Mesenchymal stem cell (in vitro differentiated cells and primary cell): ENCODE data around the gene CAPZB.

Experiments
- DNase-seq: peaks from one replicate; pipeline ENCODE4 v3.0.0-alpha.2; 2013
- H2AFZ ChIP-seq: one replicate; pipeline ENCODE4 v1.6.1; 2013; ENCODE audit warnings: low read depth, mild to moderate bottlenecking, control low read depth, inconsistent platforms, low read length, moderate library complexity
- H2AK5ac ChIP-seq: 2 replicates; pipeline ENCODE4 v1.6.1; 2013; ENCODE audit warnings: low read length, moderate library complexity, mild to moderate bottlenecking, inconsistent platforms; ENCODE audit not compliant: severe bottlenecking
- H2BK120ac ChIP-seq: one replicate; pipeline ENCODE4 v1.6.1; 2013; ENCODE audit warnings: low read depth, mild to moderate bottlenecking, inconsistent platforms, low read length, moderate library complexity
- H2BK12ac ChIP-seq, 2 experiments: one replicate each; pipeline ENCODE4 v1.6.1; 2013; ENCODE audit warnings: inconsistent platforms in 2 of 2, low read length in 2 of 2, mild to moderate bottlenecking in 2 of 2, moderate library complexity in 2 of 2, control low read depth in 1 of 2
- H2BK15ac ChIP-seq: one replicate; pipeline ENCODE4 v1.6.1; 2013; ENCODE audit warnings: mild to moderate bottlenecking, low read depth, inconsistent platforms; ENCODE audit not compliant: poor library complexity, severe bottlenecking
- H2BK5ac ChIP-seq: 2 replicates; pipeline ENCODE4 v1.6.1; 2013; ENCODE audit warnings: low read depth, mild to moderate bottlenecking, low read length, control low read depth, inconsistent platforms; ENCODE audit not compliant: poor library complexity, severe bottlenecking
- H3K14ac ChIP-seq, 2 experiments: one replicate each; pipeline ENCODE4 v1.6.1; 2013; ENCODE audit warnings: inconsistent platforms in 2 of 2, low read length in 2 of 2, control low read depth in 1 of 2, mild to moderate bottlenecking in 1 of 2, moderate library complexity in 1 of 2
- H3K18ac ChIP-seq, 2 experiments: one replicate each; pipeline ENCODE4 v1.6.1; 2013; ENCODE audit warnings: inconsistent platforms in 2 of 2, low read length in 2 of 2, control low read depth in 1 of 2, low read depth in 1 of 2, mild to moderate bottlenecking in 1 of 2
- H3K23ac ChIP-seq, 2 experiments: one replicate each; pipeline ENCODE4 v1.6.1; 2013; ENCODE audit warnings: inconsistent platforms in 2 of 2, low read length in 2 of 2, mild to moderate bottlenecking in 2 of 2, moderate library complexity in 2 of 2, control low read depth in 1 of 2
- H3K27ac ChIP-seq: 2 replicates; pipeline ENCODE4 v1.5.1; 2013; ENCODE audit warnings: mild to moderate bottlenecking, moderate library complexity, low read length, control low read depth, inconsistent platforms; ENCODE audit not compliant: poor library complexity, severe bottlenecking
- H3K27me3 ChIP-seq, 2 experiments: 2 replicates each; pipeline versions ENCODE4 v1.6.1 to v1.7.0; 2013; ENCODE audit warnings: low read length in 2 of 2, mild to moderate bottlenecking in 2 of 2, moderate library complexity in 2 of 2, control low read depth in 1 of 2, inconsistent platforms in 1 of 2; ENCODE audit not compliant: control insufficient read depth in 1 of 2, insufficient read depth in 1 of 2
- H3K36me3 ChIP-seq, 2 experiments: 2 replicates each; pipeline versions ENCODE4 v1.6.1 to v1.7.0; 2013; ENCODE audit warnings: low read length in 2 of 2, control low read depth in 1 of 2, inconsistent platforms in 1 of 2, low read depth in 1 of 2, mild to moderate bottlenecking in 1 of 2; ENCODE audit not compliant: insufficient read depth in 2 of 2, control insufficient read depth in 1 of 2
- H3K4ac ChIP-seq, 2 experiments: one replicate each; pipeline ENCODE4 v1.6.1; 2013; ENCODE audit warnings: inconsistent platforms in 2 of 2, low read length in 2 of 2, mild to moderate bottlenecking in 2 of 2, moderate library complexity in 2 of 2, control low read depth in 1 of 2, low read depth in 1 of 2
- H3K4me1 ChIP-seq: 2 replicates; pipeline ENCODE4 v1.6.1; 2013; ENCODE audit warnings: low read depth, low read length, control low read depth; ENCODE audit not compliant: control insufficient read depth, insufficient read depth
- H3K4me2 ChIP-seq: 2 replicates; pipeline ENCODE4 v1.6.1; 2013; ENCODE audit warnings: low read length, mild to moderate bottlenecking, inconsistent platforms; ENCODE audit not compliant: poor library complexity, severe bottlenecking
- H3K4me3 ChIP-seq, 2 experiments: 2 replicates each; pipeline versions ENCODE4 v1.5.1 to v1.7.0; 2013; ENCODE audit warnings: low read length in 2 of 2, mild to moderate bottlenecking in 2 of 2, control low read depth in 1 of 2, low read depth in 1 of 2; ENCODE audit not compliant: insufficient read depth in 1 of 2
- H3K79me1 ChIP-seq: replicated peaks from 2 replicates; pipeline ENCODE4 v1.6.1; 2013; ENCODE audit warnings: mild to moderate bottlenecking, control low read depth, low read length, inconsistent platforms; ENCODE audit not compliant: poor library complexity, severe bottlenecking
- H3K9ac ChIP-seq: 2 replicates; pipeline ENCODE4 v1.7.0; 2013; ENCODE audit warnings: mild to moderate bottlenecking, low read length, moderate library complexity
- H3K9me3 ChIP-seq: 2 replicates; pipeline ENCODE4 v1.7.0; 2013; ENCODE audit warnings: mild to moderate bottlenecking, low read length; ENCODE audit not compliant: control insufficient read depth
- H4K8ac ChIP-seq: one replicate; pipeline ENCODE4 v1.6.1; 2013; ENCODE audit warnings: inconsistent platforms, mild to moderate bottlenecking, low read length, moderate library complexity
- H4K91ac ChIP-seq: one replicate; pipeline ENCODE4 v1.6.1; 2013; ENCODE audit warnings: mild to moderate bottlenecking, low read length, inconsistent platforms
- WGBS: methylation state at CpG from one replicate; pipeline ENCODE4 v1.1.7; 2013; ENCODE audit warnings: mixed read lengths; 5-methylcytosine and 5-hydroxymethylcytosine counted together

CAPZB gene

DNA sequence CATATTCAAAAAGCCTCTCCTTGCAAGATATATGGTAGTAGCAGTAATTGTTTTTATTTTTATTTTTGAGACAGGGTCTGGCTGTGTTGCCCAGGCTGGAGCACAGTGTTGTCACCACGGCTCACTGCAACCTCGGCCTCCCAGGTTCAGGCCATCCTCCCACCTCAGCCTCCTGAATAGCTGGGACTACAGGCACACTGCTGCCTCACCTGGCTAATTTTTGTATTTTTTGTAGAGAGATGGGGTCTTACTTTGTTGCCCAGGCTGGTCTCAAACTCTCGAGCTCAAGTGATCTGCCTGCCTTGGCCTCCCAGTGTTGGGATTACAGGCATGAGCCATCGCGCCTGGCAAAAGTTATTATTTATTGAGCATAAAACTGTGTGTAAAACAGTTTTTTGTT is 134.8 kb downstream of the CAPZB start:
- H2BK5ac ChIP-seq: no peak overlapping the region
- H4K91ac ChIP-seq: no peak overlapping the region
- no peak overlapping the region for H3K23ac ChIP-seq

DNA sequence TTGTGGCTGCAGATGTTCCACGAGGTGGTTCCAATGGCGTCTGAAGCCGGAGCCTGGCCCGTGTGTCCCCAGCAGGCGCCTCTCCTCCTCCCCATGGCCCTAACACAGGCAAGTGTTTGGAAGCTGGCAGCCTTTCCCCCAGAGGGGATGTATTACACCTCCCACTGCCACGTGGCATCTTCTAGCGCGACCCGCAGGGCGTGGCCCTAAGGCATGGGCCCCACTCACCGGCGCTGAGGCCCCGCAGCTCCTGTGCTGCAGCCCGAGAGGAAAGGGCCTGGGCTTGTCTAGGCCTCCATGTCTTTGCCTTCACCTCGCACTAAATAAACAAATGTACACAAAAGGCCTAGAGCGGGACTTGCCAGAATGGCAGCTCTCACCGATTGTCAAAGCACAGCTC is 135.3 kb downstream of the CAPZB start:
- H3K9me3 ChIP-seq: no peaks in the 10 kb centered on the region
- no peak overlapping the region for H4K8ac ChIP-seq
- H2AFZ ChIP-seq: no peak overlapping the region
- H3K14ac ChIP-seq: no peak overlapping the region
- no peak overlapping the region for H3K18ac ChIP-seq
- no peak for DNase-seq
- H3K27me3 ChIP-seq: no peaks in the 10 kb centered on the region
- H3K9ac ChIP-seq: no peak overlapping the region
- H3K79me1 ChIP-seq: peaks cover 56% of the 10 kb centered on the region
- H4K91ac ChIP-seq: no peak overlapping the region
- H2BK120ac ChIP-seq: no peak overlapping the region
- 90% methylated on average over 17 of the region's 17 CpGs for WGBS
- H3K23ac ChIP-seq: no peak overlapping the region
- no peak overlapping the region for H3K27ac ChIP-seq
- peaks cover 27% of the 10 kb centered on the region for H3K4me1 ChIP-seq
- H2BK5ac ChIP-seq: no peak overlapping the region
- H2BK15ac ChIP-seq: no peak overlapping the region
- H2BK12ac ChIP-seq: no peak overlapping the region
- H2AK5ac ChIP-seq: no peak overlapping the region
- no peak overlapping the region for H3K4ac ChIP-seq
- H3K4me3 ChIP-seq: no peak overlapping the region
- H3K36me3 ChIP-seq: peaks cover 68 to 88% of the 10 kb centered on the region in 2 experiments
- H3K4me2 ChIP-seq: no peak overlapping the region

More for the DNA sequence above, 134.8 kb downstream of the CAPZB start:
- Histone ChIP-seq H3K4me1 (peaks cover 27% of the 10 kb centered on the region), H3K36me3 (peaks cover 64 to 87% of the 10 kb centered on the region in 2 experiments), H2BK15ac (no peak overlapping the region), H3K4me2 (no peak overlapping the region), H3K4ac (no peak overlapping the region), H3K9ac (no peak overlapping the region), H2AK5ac (no peak overlapping the region), H2BK12ac (no peak overlapping the region), H2AFZ (no peak overlapping the region), H4K8ac (no peak overlapping the region), H3K9me3 (no peaks in the 10 kb centered on the region), H3K18ac (no peak overlapping the region), H3K14ac (no peak overlapping the region), H3K79me1 (peaks cover 51% of the 10 kb centered on the region), H3K4me3 (no peak overlapping the region), H3K27ac (no peak overlapping the region), H3K27me3 (no peaks in the 10 kb centered on the region), H2BK120ac (no peak overlapping the region)
- no peak for DNase-seq
- WGBS: 95% methylated on average over 3 of the region's 5 CpGs

DNA sequence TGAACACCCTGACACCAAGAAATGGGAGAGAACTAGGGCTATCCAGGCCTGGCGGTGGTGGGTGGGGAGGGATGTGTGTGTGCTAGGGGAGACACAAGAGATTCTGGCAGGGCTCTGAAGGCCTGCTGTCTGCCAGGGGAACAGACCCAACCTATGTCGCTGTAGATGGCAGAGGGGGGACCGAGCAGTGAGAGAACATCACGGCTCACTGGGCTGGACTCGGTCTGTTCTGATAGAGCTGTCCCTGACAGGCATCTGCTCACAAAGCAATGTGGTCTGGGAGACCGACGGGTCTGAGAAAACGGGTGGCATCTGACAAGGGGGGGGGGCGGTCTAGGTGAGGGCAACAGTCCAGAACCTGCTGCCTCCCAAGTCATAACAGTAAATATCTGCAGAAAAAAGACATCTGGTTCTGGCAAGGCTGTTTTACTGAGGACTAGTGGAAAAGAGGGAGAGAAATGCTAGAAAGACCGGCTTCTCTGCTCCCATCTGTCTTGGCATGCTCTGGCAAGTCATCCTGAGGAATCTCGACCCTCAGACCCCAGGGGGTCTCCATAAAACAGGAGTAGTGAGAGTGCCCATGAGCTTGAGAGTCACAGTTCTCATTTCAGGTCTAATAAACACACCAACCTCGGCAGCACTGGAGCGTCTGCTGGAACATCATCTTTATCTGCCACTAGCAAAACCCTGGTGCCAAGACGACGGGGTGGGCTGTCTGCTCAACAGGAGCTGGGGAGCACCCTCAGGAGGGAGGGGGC is 136.7 kb downstream of the CAPZB start:
- Histone ChIP-seq H2AFZ (no peak overlapping the region), H2BK5ac (no peak overlapping the region), H2BK15ac (no peak overlapping the region), H4K91ac (no peak overlapping the region), H3K23ac (no peak overlapping the region), H3K79me1 (peaks cover 58% of the 10 kb centered on the region), H3K4me1 (peaks cover 17% of the 10 kb centered on the region), H3K9ac (no peak overlapping the region), H3K36me3 (peaks cover 76 to 88% of the 10 kb centered on the region in 2 experiments), H3K27ac (no peak overlapping the region), H2AK5ac (no peak overlapping the region), H2BK12ac (no peak overlapping the region), H4K8ac (no peak overlapping the region), H3K27me3 (no peaks in the 10 kb centered on the region), H3K18ac (no peak overlapping the region), H3K4ac (no peak overlapping the region), H3K4me2 (no peak overlapping the region), H2BK120ac (no peak overlapping the region), H3K9me3 (no peaks in the 10 kb centered on the region), H3K14ac (no peak overlapping the region), H3K4me3 (no peak overlapping the region)
- 96% methylated on average over 14 of the region's 15 CpGs for WGBS
- no peak for DNase-seq

DNA sequence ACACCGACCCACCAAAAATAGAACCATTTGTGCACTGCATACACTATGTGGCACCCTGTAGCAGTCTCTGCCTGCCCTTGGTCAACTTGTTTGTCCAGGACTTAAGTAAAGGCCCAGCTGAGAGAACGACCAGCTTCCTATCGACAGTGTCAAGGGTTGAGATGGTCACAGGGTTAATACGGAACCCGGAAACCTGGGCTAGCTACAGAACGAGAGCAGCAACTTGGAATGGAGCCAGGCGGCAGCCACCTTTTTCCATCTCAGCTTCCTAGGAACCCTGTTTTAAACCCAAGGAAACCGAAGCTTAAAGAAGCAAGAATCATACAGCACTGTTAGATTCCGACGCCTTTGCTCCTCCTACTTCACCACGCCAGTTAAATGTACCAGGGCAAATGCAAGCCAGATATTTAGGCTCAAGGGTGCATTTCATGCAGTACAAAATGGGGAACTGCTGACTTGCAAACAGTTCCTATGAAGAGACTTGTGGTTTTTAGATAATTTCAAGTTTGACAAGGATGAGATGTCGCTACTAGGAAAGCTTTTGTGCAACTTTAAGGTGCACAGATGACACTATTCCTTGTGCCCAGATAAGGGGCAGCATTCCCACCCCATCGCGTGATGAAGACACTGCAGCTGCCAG is 137.7 kb downstream of the CAPZB start:
- no peak overlapping the region for H2AK5ac ChIP-seq
- peaks cover 76 to 88% of the 10 kb centered on the region in 2 experiments for H3K36me3 ChIP-seq
- H3K4me1 ChIP-seq: peaks cover 7% of the 10 kb centered on the region
- H3K23ac ChIP-seq: no peak overlapping the region
- H4K91ac ChIP-seq: no peak overlapping the region
- no peak overlapping the region for H3K14ac ChIP-seq
- DNase-seq: no peak
- H3K4ac ChIP-seq: no peak overlapping the region
- H3K27me3 ChIP-seq: no peaks in the 10 kb centered on the region
- no peak overlapping the region for H2BK120ac ChIP-seq
- WGBS: 94% methylated on average over 14 of the region's 14 CpGs
- H2BK15ac ChIP-seq: no peak overlapping the region
- H3K4me2 ChIP-seq: no peak overlapping the region
- no peak overlapping the region for H3K4me3 ChIP-seq
- no peak overlapping the region for H3K18ac ChIP-seq
- no peaks in the 10 kb centered on the region for H3K9me3 ChIP-seq
- no peak overlapping the region for H2BK5ac ChIP-seq
- H3K27ac ChIP-seq: no peak overlapping the region
- no peak overlapping the region for H2BK12ac ChIP-seq
- no peak overlapping the region for H3K9ac ChIP-seq
- H3K79me1 ChIP-seq: peaks cover 54% of the 10 kb centered on the region
- H4K8ac ChIP-seq: no peak overlapping the region
- no peak overlapping the region for H2AFZ ChIP-seq
